GM23338 (cell line): Measurements from ENCODE around the gene SLC6A7. TPM values are rescaled to one million over a fixed set of nuclear protein-coding genes. Genes with fewer than 3 reads are reported as not detected.
A peak's percentile ranks its signal among the peaks of the same experiment; 100 is the strongest.

ENCODE experiments used
- ATAC-seq: fragments of 200-7000 bp; cut with Tn5 transposase; 3 replicates; pipeline ENCODE4 v1.9.1; 2020
- DNase-seq: peaks from one replicate; pipeline ENCODE4 v3.0.0-alpha.2; 2015; ENCODE audit warnings: low spot score
- H2AFZ ChIP-seq: fragments of 200-600 bp; sonication (generic); 2 replicates; pipeline ENCODE4 v1.8.0; 2016; ENCODE audit warnings: antibody characterized with exemption, mild to moderate bottlenecking, moderate library complexity
- H3F3A ChIP-seq: fragments of 200-600 bp; sonication (generic); replicated peaks from 2 replicates; pipeline ENCODE4 v1.8.0; 2017; ENCODE audit warnings: antibody characterized with exemption, mixed run types, low read depth
- H3K27ac ChIP-seq: fragments of 200-600 bp; sonication (generic); 2 replicates; pipeline ENCODE4 v1.6.1; 2016; ENCODE audit warnings: low read depth
- H3K27me3 ChIP-seq: fragments of 200-600 bp; sonication (generic); 2 replicates; pipeline ENCODE4 v1.8.0; 2016; ENCODE audit warnings: mild to moderate bottlenecking, mixed run types, moderate library complexity; ENCODE audit not compliant: insufficient read depth
- H3K36me3 ChIP-seq: fragments of 200-600 bp; sonication (generic); 2 replicates; pipeline ENCODE4 v1.8.0; 2016; ENCODE audit warnings: mild to moderate bottlenecking; ENCODE audit not compliant: insufficient read depth
- H3K4me1 ChIP-seq: fragments of 200-600 bp; sonication (generic); 2 replicates; pipeline ENCODE4 v1.8.0; 2016; ENCODE audit warnings: mild to moderate bottlenecking, moderate library complexity; ENCODE audit not compliant: insufficient read depth
- H3K4me2 ChIP-seq: fragments of 200-600 bp; sonication (generic); 2 replicates; pipeline ENCODE4 v1.7.1; 2017; ENCODE audit warnings: mixed run types
- H3K4me3 ChIP-seq: fragments of 200-600 bp; sonication (generic); 2 replicates; pipeline ENCODE4 v1.6.1; 2016; ENCODE audit warnings: mixed run types
- H3K79me2 ChIP-seq: fragments of 200-600 bp; sonication (generic); replicated peaks from 2 replicates; pipeline ENCODE4 v1.8.0; 2017; ENCODE audit warnings: mild to moderate bottlenecking; ENCODE audit not compliant: insufficient read depth
- H3K9me2 ChIP-seq: fragments of 200-600 bp; sonication (generic); 2 replicates; pipeline ENCODE4 v1.8.0; 2017; ENCODE audit not compliant: insufficient read depth
- H4K20me1 ChIP-seq: fragments of 200-600 bp; sonication (generic); replicated peaks from 2 replicates; pipeline ENCODE4 v1.8.0; 2017; ENCODE audit warnings: mild to moderate bottlenecking; ENCODE audit not compliant: insufficient read depth
- H3K27ac Mint-ChIP-seq: 2 replicates; pipeline ENCODE4 v1.8.0; 2020; ENCODE audit warnings: inconsistent platforms, mild to moderate bottlenecking, moderate library complexity, mixed read lengths
- H3K27me3 Mint-ChIP-seq: 3 replicates; pipeline ENCODE4 v1.8.0; 2022; ENCODE audit warnings: low read depth, mild to moderate bottlenecking, moderate library complexity, mixed read lengths, inconsistent platforms; ENCODE audit not compliant: insufficient read depth, poor library complexity
- H3K36me3 Mint-ChIP-seq: 3 replicates; pipeline ENCODE4 v1.8.0; 2021; ENCODE audit warnings: low read depth, mild to moderate bottlenecking, inconsistent platforms, moderate library complexity, mixed read lengths
- H3K4me1 Mint-ChIP-seq: 3 replicates; pipeline ENCODE4 v1.8.0; 2020; ENCODE audit warnings: mild to moderate bottlenecking, inconsistent platforms, mixed read lengths
- H3K4me3 Mint-ChIP-seq: 3 replicates; pipeline ENCODE4 v1.8.0; 2021; ENCODE audit warnings: moderate library complexity, mild to moderate bottlenecking, inconsistent platforms, mixed read lengths
- H3K9me3 Mint-ChIP-seq: 3 replicates; pipeline ENCODE4 v1.8.0; 2020; ENCODE audit warnings: moderate library complexity, mild to moderate bottlenecking, inconsistent platforms, mixed read lengths
- CREB1 ChIP-seq: fragments of 250-450 bp; sonication (Bioruptor Pico); IDR thresholded peaks from 2 replicates; pipeline ENCODE4 v1.5.0; 2020; ENCODE audit warnings: low read depth, mild to moderate bottlenecking, moderate library complexity
- CTCF ChIP-seq, 2 experiments: fragments of 200-600 bp in 1 of 2; sonication (generic) in 1 of 2; conservative IDR thresholded peaks; 2 replicates each; pipeline versions ENCODE4 v1.5.1 to v1.6.1; 2016 to 2017; ENCODE audit warnings: antibody characterized with exemption in 2 of 2, low read depth in 2 of 2, mild to moderate bottlenecking in 2 of 2, moderate library complexity in 1 of 2
- ETS1 ChIP-seq: IDR thresholded peaks from 2 replicates; pipeline ENCODE4 v1.6.1; 2016; ENCODE audit warnings: antibody characterized with exemption
- POLR2AphosphoS5 ChIP-seq: IDR thresholded peaks from 2 replicates; pipeline ENCODE4 v1.6.1; 2016; ENCODE audit warnings: antibody characterized with exemption, low read depth
- REST ChIP-seq: IDR thresholded peaks from one replicate; pipeline ENCODE4 v1.6.1; 2018; ENCODE audit warnings: antibody characterized with exemption; ENCODE audit not compliant: unreplicated experiment
- STAT1 ChIP-seq: IDR thresholded peaks from one replicate; pipeline ENCODE4 v1.6.1; 2016; ENCODE audit warnings: antibody characterized with exemption; ENCODE audit not compliant: unreplicated experiment
- ZNF114 ChIP-seq: fragments of 250-450 bp; sonication (Bioruptor Pico); IDR thresholded peaks from 2 replicates; pipeline ENCODE4 v1.5.0; 2020; ENCODE audit warnings: mild to moderate bottlenecking, moderate library complexity
- ZNF331 ChIP-seq: fragments of 250-450 bp; sonication (Bioruptor Pico); IDR thresholded peaks from 2 replicates; pipeline ENCODE4 v1.5.0; 2020; ENCODE audit warnings: low read depth, mild to moderate bottlenecking, moderate library complexity
- ZNF462 ChIP-seq: fragments of 250-450 bp; sonication (Bioruptor Pico); IDR thresholded peaks from 2 replicates; pipeline ENCODE4 v1.5.0; 2020; ENCODE audit warnings: mild to moderate bottlenecking, moderate library complexity
- polyA plus RNA-seq: library from polyadenylated mRNA; unstranded; fragments of >200 nt; fragmentation: Nextera tagmentation; extraction: Ambion mirVana; gene quantifications from 2 replicates; pipeline ENCODE4 v1.2.1, GENCODE V29; 2016
- total RNA-seq: library from RNA; depleted of rRNA; stranded (reverse); fragments of >200 nt; shearing (Covaris generic); gene quantifications from 2 replicates; pipeline ENCODE4 v1.2.3, GENCODE V29; 2014

The SLC6A7 gene
- total and polyA plus RNA-seq, 2 experiments from 2014 or later: not detected

- peak overlapping the region; percentile 29; the same call in 1 of the 3 replicates for H3K4me3 Mint-ChIP-seq
- TF ChIP-seq CTCF (conservative IDR thresholded peaks at IDR 0.05; ENCODE audit: low read depth in 2 of 2): no peak
- no peak for TF ChIP-seq ZNF331 (CRISPR knock-in tag)
- no peak for TF ChIP-seq STAT1
- no peak for TF ChIP-seq ZNF462 (CRISPR knock-in tag)
- no peak for TF ChIP-seq POLR2AphosphoS5
- no peak for TF ChIP-seq ZNF114 (CRISPR knock-in tag)
- no peak for TF ChIP-seq ETS1
- no peak for TF ChIP-seq CREB1 (CRISPR knock-in tag)
- TF ChIP-seq REST: no peak
- Histone ChIP-seq H4K20me1 (no peaks in the 10 kb centered on the region), H3K79me2 (no peaks in the 10 kb centered on the region), H2AFZ (no peak overlapping the region), H3F3A (no peaks in the 10 kb centered on the region), H3K4me1 (peaks cover 25% of the 10 kb centered on the region), H3K27ac (no peak overlapping the region; the same call in 1 of the 2 replicates), H3K9me2 (no peaks in the 10 kb centered on the region), H3K4me3 (peak overlapping the region; percentile 51; the same call in 1 of the 2 replicates), H3K36me3 (no peaks in the 10 kb centered on the region), H3K27me3 (no peaks in the 10 kb centered on the region), H3K4me2 (peak overlapping the region; percentile 78; the same call in 1 of the 2 replicates)
- H3K9me3 Mint-ChIP-seq: no peaks in the 10 kb centered on the region
- H3K4me1 Mint-ChIP-seq: peaks cover 28% of the 10 kb centered on the region
- ATAC-seq (peak; percentile 9), DNase-seq (peak; percentile 57)
- H3K27ac Mint-ChIP-seq: no peak overlapping the region
- H3K27me3 Mint-ChIP-seq: peaks cover 14% of the 10 kb centered on the region
- H3K36me3 Mint-ChIP-seq: no peaks in the 10 kb centered on the region
These were observed 35.8 kb upstream of the SLC6A7 start for GRCh38 chr5:150153957-150154617.
